ENCODE measurements around the gene SPATA2L.

DNA sequence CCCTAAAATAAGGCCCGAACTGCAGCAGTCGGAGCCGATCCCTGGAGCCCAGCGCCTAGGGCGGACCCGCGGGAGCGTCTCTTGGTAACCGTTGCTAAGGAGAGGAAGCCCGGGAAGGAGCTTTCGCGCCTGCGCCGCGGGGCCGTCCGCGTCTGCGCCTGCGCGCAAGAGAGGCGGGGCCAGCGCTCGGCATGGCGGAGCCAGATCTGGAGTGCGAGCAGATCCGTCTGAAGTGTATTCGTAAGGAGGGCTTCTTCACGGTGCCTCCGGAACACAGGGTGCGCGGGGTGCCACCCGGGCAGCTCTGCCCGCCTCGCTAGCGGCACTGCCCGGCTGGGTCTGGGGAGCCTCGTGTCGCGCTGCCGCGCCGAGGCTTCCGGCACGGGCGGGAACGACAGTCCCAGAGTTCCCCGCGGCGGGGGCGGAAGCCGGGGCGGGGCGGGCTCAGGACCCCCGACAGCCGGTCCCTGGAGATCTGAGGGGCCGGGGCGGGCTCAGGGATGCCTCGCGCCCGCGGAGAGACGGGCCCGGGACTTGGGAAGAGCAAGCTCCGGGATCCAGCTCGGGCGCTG, 14.9 kb downstream of the SPATA2L start, which contains the start of gene CDK10:
- TF ChIP-seq, protein P1, sequence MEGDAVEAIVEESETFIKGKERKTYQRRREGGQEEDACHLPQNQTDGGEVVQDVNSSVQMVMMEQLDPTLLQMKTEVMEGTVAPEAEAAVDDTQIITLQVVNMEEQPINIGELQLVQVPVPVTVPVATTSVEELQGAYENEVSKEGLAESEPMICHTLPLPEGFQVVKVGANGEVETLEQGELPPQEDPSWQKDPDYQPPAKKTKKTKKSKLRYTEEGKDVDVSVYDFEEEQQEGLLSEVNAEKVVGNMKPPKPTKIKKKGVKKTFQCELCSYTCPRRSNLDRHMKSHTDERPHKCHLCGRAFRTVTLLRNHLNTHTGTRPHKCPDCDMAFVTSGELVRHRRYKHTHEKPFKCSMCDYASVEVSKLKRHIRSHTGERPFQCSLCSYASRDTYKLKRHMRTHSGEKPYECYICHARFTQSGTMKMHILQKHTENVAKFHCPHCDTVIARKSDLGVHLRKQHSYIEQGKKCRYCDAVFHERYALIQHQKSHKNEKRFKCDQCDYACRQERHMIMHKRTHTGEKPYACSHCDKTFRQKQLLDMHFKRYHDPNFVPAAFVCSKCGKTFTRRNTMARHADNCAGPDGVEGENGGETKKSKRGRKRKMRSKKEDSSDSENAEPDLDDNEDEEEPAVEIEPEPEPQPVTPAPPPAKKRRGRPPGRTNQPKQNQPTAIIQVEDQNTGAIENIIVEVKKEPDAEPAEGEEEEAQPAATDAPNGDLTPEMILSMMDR (IDR thresholded peaks at IDR 0.05): no peak
- peak; percentile 60 to 96 (median 84) for TF ChIP-seq POLR2AphosphoS5 (IDR thresholded peaks at IDR 0.05)
- TF ChIP-seq EP300 (IDR thresholded peaks at IDR 0.05): no peak

Measured in stomach (tissue), 4 donors.